Mammary epithelial cell (primary cell): Measurements from ENCODE around the gene KRT16.

ENCODE experiments used
- EZH2 ChIP-seq: IDR thresholded peaks from 2 replicates; pipeline ENCODE4 v1.6.1; 2012; ENCODE audit warnings: low read length, inconsistent platforms, borderline replicate concordance
- TF ChIP-seq, protein P1 (sequence below), 2 donors: IDR thresholded peaks in 1 of 2; conservative IDR thresholded peaks in 1 of 2; 2 replicates each; pipeline ENCODE4 v1.5.1; 2011 to 2012; ENCODE audit warnings: inconsistent platforms in 2 of 2, low read length in 2 of 2, mild to moderate bottlenecking in 2 of 2, control low read depth in 1 of 2, low read depth in 1 of 2; ENCODE audit not compliant: insufficient read depth in 1 of 2; ENCODE audit errors: extremely low read depth in 1 of 2

DNA sequence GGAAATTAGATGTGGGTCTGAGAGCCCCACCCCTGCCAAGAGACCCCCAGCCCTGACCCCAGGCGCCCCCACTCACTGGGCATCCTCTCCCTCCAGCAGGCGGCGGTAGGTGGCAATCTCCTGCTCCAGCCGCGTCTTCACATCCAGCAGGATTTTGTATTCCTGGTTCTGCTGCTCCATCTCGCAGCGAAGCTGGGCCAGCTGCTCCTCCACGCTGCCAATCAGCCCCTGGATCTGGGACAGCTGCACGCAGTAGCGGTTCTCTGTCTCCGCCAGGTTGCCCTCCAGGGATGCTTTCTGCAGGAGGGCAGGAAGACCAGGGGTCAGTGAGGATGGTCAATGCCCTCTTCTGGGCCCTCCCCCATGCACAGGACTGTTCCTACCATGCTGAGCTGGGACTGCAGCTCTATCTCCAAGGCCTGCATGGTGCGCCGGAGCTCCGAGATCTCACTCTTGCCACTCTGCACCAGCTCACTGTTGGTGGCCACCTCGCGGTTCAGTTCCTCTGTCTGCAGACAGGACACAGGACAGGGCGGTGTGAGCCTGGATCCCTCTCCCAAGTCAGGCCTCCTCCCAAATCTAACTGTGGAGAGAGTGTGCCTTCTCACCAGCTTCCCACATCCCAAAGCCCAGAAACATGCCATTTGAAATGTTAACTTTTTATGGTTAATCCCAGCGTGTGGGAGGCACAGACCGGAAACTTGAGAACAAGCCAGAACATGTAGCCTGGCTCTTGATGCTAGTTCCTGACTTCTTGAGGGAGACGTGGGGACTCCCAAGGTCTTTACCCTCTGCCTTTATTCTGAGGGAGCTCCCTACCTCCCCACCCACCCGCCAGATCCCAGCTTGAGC, 8.2 kb upstream of the KRT16 start:
- TF ChIP-seq, protein P1, sequence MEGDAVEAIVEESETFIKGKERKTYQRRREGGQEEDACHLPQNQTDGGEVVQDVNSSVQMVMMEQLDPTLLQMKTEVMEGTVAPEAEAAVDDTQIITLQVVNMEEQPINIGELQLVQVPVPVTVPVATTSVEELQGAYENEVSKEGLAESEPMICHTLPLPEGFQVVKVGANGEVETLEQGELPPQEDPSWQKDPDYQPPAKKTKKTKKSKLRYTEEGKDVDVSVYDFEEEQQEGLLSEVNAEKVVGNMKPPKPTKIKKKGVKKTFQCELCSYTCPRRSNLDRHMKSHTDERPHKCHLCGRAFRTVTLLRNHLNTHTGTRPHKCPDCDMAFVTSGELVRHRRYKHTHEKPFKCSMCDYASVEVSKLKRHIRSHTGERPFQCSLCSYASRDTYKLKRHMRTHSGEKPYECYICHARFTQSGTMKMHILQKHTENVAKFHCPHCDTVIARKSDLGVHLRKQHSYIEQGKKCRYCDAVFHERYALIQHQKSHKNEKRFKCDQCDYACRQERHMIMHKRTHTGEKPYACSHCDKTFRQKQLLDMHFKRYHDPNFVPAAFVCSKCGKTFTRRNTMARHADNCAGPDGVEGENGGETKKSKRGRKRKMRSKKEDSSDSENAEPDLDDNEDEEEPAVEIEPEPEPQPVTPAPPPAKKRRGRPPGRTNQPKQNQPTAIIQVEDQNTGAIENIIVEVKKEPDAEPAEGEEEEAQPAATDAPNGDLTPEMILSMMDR (conservative IDR thresholded peaks at IDR 0.05 in 1 of 2, IDR thresholded peaks at IDR 0.05 in 1 of 2; ENCODE audit: extremely low read depth in 1 of 2, insufficient read depth in 1 of 2, low read depth in 1 of 2, low read length in 2 of 2), result peak; percentile 8 to 47
- no peak for TF ChIP-seq EZH2
